GM19463 (cell line): ENCODE measurements around the gene CENPN.

ENCODE experiments used
- ATAC-seq: cut with Tn5 transposase; IDR thresholded peaks from one replicate; pipeline ENCODE4 v1.9.1; 2021; ENCODE audit warnings: mild to moderate bottlenecking, moderate library complexity; ENCODE audit not compliant: unreplicated experiment

The CENPN gene

GRCh38 chr16:80990978-80991377 lies 16.0 kb upstream of the CENPN start:
- ATAC-seq: no peak

GRCh38 chr16:80991792-80992430 lies 15.1 kb upstream of the CENPN start:
- no peak for ATAC-seq

- ATAC-seq: no peak
Measured at GRCh38 chr16:80992676-80993293, 14.2 kb upstream of the CENPN start.

GRCh38 chr16:80993307-80993706 lies 13.7 kb upstream of the CENPN start:
- ATAC-seq: no peak

- ATAC-seq: no peak
Measured at GRCh38 chr16:80993834-80994233, 13.2 kb upstream of the CENPN start.

- ATAC-seq: no peak
Measured at GRCh38 chr16:80994451-80994850, 12.6 kb upstream of the CENPN start.

GRCh38 chr16:80996688-80997138 lies 10.3 kb upstream of the CENPN start:
- peak; percentile 21 for ATAC-seq

GRCh38 chr16:80997139-80997798 lies 9.7 kb upstream of the CENPN start:
- peak; percentile 66 for ATAC-seq

GRCh38 chr16:80997964-80998620 lies 8.9 kb upstream of the CENPN start:
- ATAC-seq: no peak

GRCh38 chr16:81000873-81001272 lies 6.1 kb upstream of the CENPN start:
- no peak for ATAC-seq

GRCh38 chr16:81001330-81001729 lies 5.7 kb upstream of the CENPN start:
- no peak for ATAC-seq

GRCh38 chr16:81003064-81003463 lies 4.0 kb upstream of the CENPN start:
- ATAC-seq: no peak

GRCh38 chr16:81003610-81004460 lies 3.2 kb upstream of the CENPN start:
- ATAC-seq: no peak

GRCh38 chr16:81004646-81005353 lies 2.2 kb upstream of the CENPN start:
- ATAC-seq: no peak

GRCh38 chr16:81005610-81006161 lies 1.3 kb upstream of the CENPN start:
- no peak for ATAC-seq

GRCh38 chr16:81006211-81006812 lies 702 bp upstream of the CENPN start:
- peak; percentile 31 for ATAC-seq

GRCh38 chr16:81008505-81008789 lies 1.4 kb downstream of the CENPN start:
- ATAC-seq: no peak

- no peak for ATAC-seq
Measured at GRCh38 chr16:81012974-81013373, 6.0 kb downstream of the CENPN start.

GRCh38 chr16:81014672-81015071 lies 7.7 kb downstream of the CENPN start:
- no peak for ATAC-seq

- no peak for ATAC-seq
Measured at GRCh38 chr16:81018496-81018895, 11.5 kb downstream of the CENPN start.
